Measurements from ENCODE around the gene SLC4A1AP.

GRCh38 chr2:27685577-27685976 lies 21.9 kb downstream of the SLC4A1AP start:
- no peak for TF ChIP-seq CTCF (IDR thresholded peaks at IDR 0.05)
- no peak for TF ChIP-seq MAX (IDR thresholded peaks at IDR 0.05)
- TF ChIP-seq POLR2A (IDR thresholded peaks at IDR 0.05; ENCODE audit: low read length): no peak
- TF ChIP-seq BHLHE40 (IDR thresholded peaks at IDR 0.05; ENCODE audit: low read depth, low read length): no peak
- TF ChIP-seq FOSL2 (IDR thresholded peaks at IDR 0.05): no peak
- no peak for TF ChIP-seq FOSL2 (CRISPR knock-in tag; IDR thresholded peaks at IDR 0.05)
